Neural crest cell (in vitro differentiated cells): ENCODE results near the gene NXNL2. TPM values are rescaled to one million over a fixed set of nuclear protein-coding genes. Genes with fewer than 3 reads are reported as not detected.

Experiments used
- DNase-seq: peaks from one replicate; pipeline ENCODE4 v3.0.0; 2021; ENCODE audit warnings: low read depth, mixed read lengths, low spot score
- H3K27ac Mint-ChIP-seq: one replicate; pipeline ENCODE4 v1.8.0; 2021; ENCODE audit warnings: mild to moderate bottlenecking, mixed read lengths; ENCODE audit not compliant: unreplicated experiment
- H3K27me3 Mint-ChIP-seq: 2 replicates; pipeline ENCODE4 v1.8.0; 2021; ENCODE audit warnings: low read depth, mild to moderate bottlenecking, mixed read lengths
- H3K36me3 Mint-ChIP-seq: 2 replicates; pipeline ENCODE4 v1.8.0; 2021; ENCODE audit warnings: low read depth, mild to moderate bottlenecking, mixed read lengths
- H3K4me1 Mint-ChIP-seq: 2 replicates; pipeline ENCODE4 v1.8.0; 2021; ENCODE audit warnings: mixed read lengths
- H3K4me3 Mint-ChIP-seq: one replicate; pipeline ENCODE4 v1.8.0; 2021; ENCODE audit warnings: mild to moderate bottlenecking, mixed read lengths
- H3K9me3 Mint-ChIP-seq: 2 replicates; pipeline ENCODE4 v1.8.0; 2021; ENCODE audit warnings: mixed read lengths
- CTCF ChIP-seq: fragments of 200-600 bp; sonication (generic); conservative IDR thresholded peaks from 2 replicates; pipeline ENCODE4 v1.5.0; 2021; ENCODE audit warnings: antibody characterized with exemption, mild to moderate bottlenecking
- total RNA-seq: library from RNA; stranded (reverse); gene quantifications from 2 replicates; pipeline ENCODE4 v1.2.1, GENCODE V29; 2021

NXNL2 gene
- total RNA-seq, 1 donor from 2014 or later = not detected

GRCh38 chr9:88527618-88528017, 7.4 kb upstream of the NXNL2 start:
- no peaks in the 10 kb centered on the region for H3K9me3 Mint-ChIP-seq
- peaks cover 7% of the 10 kb centered on the region for H3K4me1 Mint-ChIP-seq
- H3K27ac Mint-ChIP-seq = no peak overlapping the region
- peaks cover 41% of the 10 kb centered on the region for H3K27me3 Mint-ChIP-seq
- H3K4me3 Mint-ChIP-seq = no peak overlapping the region
- H3K36me3 Mint-ChIP-seq = no peaks in the 10 kb centered on the region
- no peak for TF ChIP-seq CTCF
- DNase-seq = no peak

- peaks cover 44% of the 10 kb centered on the region for H3K27me3 Mint-ChIP-seq
- H3K4me1 Mint-ChIP-seq = peaks cover 7% of the 10 kb centered on the region
- H3K9me3 Mint-ChIP-seq = no peaks in the 10 kb centered on the region
- DNase-seq = no peak
- no peak overlapping the region for H3K27ac Mint-ChIP-seq
- H3K36me3 Mint-ChIP-seq = no peaks in the 10 kb centered on the region
- no peak for TF ChIP-seq CTCF
- no peak overlapping the region for H3K4me3 Mint-ChIP-seq
These were observed 6.7 kb upstream of the NXNL2 start for GRCh38 chr9:88528080-88528790.

GRCh38 chr9:88529496-88529895, 5.5 kb upstream of the NXNL2 start:
- TF ChIP-seq CTCF = no peak
- H3K4me1 Mint-ChIP-seq = peaks cover 7% of the 10 kb centered on the region
- H3K27me3 Mint-ChIP-seq = peaks cover 56% of the 10 kb centered on the region
- no peak for DNase-seq
- H3K9me3 Mint-ChIP-seq = no peaks in the 10 kb centered on the region
- no peak overlapping the region for H3K4me3 Mint-ChIP-seq
- no peak overlapping the region for H3K27ac Mint-ChIP-seq
- no peaks in the 10 kb centered on the region for H3K36me3 Mint-ChIP-seq

- Mint-ChIP-seq H3K36me3 (no peaks in the 10 kb centered on the region), H3K4me3 (no peak overlapping the region), H3K4me1 (peaks cover 7% of the 10 kb centered on the region), H3K27me3 (peaks cover 61% of the 10 kb centered on the region), H3K9me3 (no peaks in the 10 kb centered on the region), H3K27ac (no peak overlapping the region)
- no peak for DNase-seq
- no peak for TF ChIP-seq CTCF
These were observed 4.9 kb upstream of the NXNL2 start for GRCh38 chr9:88530051-88530450.

GRCh38 chr9:88531920-88532698, 2.9 kb upstream of the NXNL2 start:
- peak; percentile 44 for TF ChIP-seq CTCF
- Mint-ChIP-seq H3K36me3 (no peaks in the 10 kb centered on the region), H3K27ac (no peak overlapping the region), H3K27me3 (peaks cover 75% of the 10 kb centered on the region), H3K9me3 (no peaks in the 10 kb centered on the region), H3K4me3 (peak overlapping the region; percentile 71), H3K4me1 (peaks cover 7% of the 10 kb centered on the region)
- DNase-seq = peak; percentile 19
